GM18517 (cell line): ENCODE data around the gene TMEM204.

Source experiments
- ATAC-seq: cut with Tn5 transposase; IDR thresholded peaks from one replicate; pipeline ENCODE4 v1.9.1; 2021; ENCODE audit warnings: mild to moderate bottlenecking, moderate library complexity; ENCODE audit not compliant: unreplicated experiment

Gene TMEM204

GRCh38 chr16:1536601-1537000 is 3.1 kb downstream of the TMEM204 start:
- no peak for ATAC-seq

DNA sequence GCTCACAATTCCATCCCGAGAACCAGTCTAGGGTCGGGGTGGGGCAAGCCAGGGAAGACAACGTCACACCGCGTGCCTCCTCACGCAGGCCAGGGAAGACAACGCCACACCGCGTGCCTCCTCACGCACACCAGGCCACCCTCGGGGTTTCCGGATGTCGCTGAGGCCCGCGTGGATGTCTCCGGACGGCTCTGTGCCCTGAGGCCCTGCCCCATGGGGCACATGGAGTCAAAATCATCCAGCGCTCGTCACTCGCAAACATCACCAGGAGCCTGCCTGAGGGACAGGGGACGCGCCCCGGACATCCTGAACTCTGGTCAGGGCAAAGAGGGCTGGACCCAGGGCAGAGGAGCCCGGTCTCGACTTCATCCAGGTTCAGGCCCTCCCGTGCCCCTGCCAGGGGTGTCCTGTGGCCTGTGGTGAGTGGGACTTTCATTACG is 3.7 kb downstream of the TMEM204 start:
- ATAC-seq = no peak

GRCh38 chr16:1537763-1538289 is 4.4 kb downstream of the TMEM204 start:
- no peak for ATAC-seq

- no peak for ATAC-seq
These were observed 5.5 kb downstream of the TMEM204 start for GRCh38 chr16:1538804-1539520.

- no peak for ATAC-seq
These were observed 6.5 kb downstream of the TMEM204 start for GRCh38 chr16:1539720-1540555.

DNA sequence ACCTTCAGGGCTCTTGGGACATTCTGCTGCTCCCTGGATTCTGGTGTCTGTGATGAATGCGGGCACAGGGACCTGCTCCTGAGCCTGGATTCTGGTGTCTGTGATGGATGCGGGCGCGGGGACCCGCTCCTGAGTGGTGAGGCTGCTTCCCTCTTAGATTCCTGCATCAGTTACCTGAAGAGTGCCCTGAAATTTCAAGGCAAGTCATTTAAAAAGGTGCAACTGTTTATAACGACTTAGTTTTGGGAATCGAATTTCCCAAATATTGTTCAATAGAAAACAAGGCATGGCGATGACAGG is 7.0 kb downstream of the TMEM204 start:
- no peak for ATAC-seq

DNA sequence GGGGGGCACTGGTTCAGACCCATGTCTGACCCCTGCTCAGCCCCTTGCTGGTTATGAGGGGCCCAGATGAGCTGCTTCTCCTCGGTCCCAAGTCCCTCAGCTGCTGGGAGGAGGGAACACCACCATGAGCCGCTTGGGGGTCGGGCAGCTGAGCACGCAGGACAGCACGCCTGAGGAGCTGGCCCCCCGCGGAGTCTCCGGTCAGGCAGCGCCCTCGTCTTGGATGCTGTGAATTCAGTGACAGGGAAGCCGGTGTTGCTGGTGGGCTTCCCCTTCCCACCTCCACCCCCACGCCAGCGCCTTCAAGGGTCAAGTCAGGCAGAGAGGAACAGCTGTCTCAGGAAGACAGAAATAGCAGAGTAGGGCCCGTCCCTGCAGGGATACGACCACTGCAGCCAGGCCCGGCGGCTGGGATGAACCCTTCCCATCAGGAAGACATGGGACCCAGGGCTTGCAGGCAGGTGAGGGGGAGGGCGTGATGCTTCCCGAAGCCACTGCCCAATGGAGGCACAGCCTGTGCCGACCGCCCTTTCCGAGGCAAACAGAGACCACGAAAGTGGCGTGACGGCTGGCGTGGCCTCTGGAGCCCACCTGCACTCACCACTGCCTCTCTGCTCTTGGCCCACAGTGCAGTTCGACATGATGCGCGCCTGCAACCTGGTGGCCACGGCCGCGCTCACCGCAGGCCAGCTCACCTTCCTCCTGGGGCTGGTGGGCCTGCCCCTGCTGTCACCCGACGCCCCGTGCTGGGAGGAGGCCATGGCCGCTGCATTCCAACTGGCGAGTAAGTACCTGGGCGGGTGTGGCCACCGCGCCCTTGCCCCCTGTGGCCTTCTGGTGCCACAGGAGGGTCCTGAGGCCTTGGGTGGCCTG is 8.1 kb downstream of the TMEM204 start:
- ATAC-seq = no peak

- no peak for ATAC-seq
These were observed 8.7 kb downstream of the TMEM204 start for GRCh38 chr16:1542166-1542500.

- ATAC-seq = no peak
These were observed 9.1 kb downstream of the TMEM204 start for GRCh38 chr16:1542533-1542932.

GRCh38 chr16:1543085-1543896 is 9.8 kb downstream of the TMEM204 start:
- ATAC-seq = no peak

GRCh38 chr16:1545044-1546040 is 11.9 kb downstream of the TMEM204 start:
- ATAC-seq = no peak

DNA sequence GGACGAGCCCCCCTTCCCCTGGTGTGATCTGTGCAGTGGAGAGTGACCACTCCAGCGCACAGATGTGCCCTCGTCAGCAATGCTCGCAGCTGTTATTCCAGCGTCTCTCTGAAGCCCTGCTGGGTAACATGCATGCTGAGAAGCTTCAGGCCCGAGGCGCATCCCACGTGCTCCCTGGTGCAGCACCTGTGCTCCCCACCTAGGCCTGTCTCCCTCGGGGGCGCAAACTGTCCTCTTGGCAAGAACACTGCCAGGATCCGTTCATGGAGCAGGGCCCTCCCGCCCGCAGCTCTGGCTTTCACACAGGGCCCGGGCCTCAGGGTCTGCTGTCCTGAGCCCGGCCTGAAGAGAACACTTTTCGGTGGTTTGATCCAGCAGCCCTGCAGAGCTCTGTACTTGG is 13.0 kb downstream of the TMEM204 start:
- ATAC-seq = no peak

DNA sequence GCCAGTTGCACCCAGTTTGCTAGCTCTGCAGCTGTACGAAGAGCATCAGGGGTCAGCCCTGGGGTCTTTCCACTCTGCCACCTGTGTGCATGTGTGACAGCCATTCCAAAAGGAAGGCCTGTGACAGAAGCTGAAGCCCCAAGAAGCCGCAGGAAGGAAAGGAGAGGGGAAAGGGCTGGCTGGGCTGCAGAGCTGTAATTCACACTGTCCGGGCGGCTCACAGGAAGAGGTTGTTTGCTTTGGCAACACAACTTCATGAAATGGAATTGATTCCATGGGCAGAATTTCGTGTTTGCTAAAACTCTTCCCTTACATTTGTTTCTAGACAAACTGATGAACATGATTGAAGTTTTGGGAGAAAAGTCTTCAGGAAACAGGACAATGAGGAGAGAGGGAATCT is 14.8 kb downstream of the TMEM204 start:
- ATAC-seq = no peak

DNA sequence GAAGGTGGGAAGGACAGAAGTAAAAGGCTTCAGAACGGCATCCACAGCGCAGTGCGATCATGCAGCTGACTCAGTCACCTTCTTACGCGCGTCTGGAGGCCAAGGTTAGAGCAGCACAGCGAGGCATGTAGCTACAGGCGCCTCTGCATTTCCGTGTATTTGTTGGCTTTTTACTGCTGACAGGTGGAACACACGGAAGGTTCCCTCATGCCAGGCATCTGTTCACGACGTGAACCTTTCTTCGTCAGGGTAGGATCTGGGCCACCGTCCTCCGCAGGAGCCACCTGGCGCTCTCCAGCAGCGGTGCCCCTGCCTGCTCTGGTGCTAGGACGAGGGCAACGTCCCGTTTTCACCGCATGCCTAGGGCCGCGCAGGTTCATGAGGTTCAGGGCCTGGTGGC is 15.3 kb downstream of the TMEM204 start:
- ATAC-seq = no peak

DNA sequence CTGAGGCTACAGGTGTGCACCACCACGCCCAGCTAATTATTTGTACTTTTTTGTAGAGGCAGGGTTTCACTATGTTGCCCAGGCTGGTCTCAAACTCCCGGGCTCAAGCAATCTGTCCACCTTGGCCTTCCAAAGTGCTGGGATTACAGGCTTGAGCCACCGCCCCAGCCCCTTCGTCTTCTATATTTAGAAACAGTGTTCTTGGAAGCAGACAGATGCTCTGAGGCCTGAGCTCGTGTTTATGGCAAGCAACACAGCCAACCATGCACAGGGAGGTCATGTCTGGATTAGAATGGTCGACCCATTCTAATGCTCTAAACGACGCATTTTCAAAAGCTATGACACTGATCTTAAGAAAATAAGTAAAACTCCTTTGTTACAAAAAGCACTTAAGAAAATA is 16.6 kb downstream of the TMEM204 start:
- ATAC-seq = no peak

GRCh38 chr16:1550696-1551095 is 17.2 kb downstream of the TMEM204 start:
- ATAC-seq = no peak

- ATAC-seq = no peak
These were observed 17.7 kb downstream of the TMEM204 start for GRCh38 chr16:1551166-1551565.

DNA sequence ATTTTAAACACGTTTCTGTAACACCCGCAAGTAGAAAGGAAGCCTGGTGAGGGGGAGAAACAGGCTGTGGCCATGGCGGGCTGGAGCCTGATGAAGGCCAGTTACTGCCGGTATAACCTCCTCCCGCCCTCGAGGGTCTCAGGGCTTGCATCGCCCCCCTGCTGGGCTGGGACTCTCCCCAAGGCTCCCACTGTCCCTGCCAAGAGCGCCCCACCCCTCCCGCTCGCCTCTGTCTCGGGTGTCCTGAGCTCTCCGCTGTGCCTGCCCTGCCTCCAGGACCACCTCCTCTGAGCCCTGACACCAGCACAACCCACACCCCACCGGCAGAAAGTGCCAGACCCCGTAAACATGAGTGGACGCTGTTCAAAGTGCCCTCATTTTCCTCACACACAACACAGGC is 18.7 kb downstream of the TMEM204 start:
- no peak for ATAC-seq
